ENCODE measurements around the gene HHLA2.
"Not testable (repeated sequence)": the region's sequence is repeated elsewhere in the genome, so short reads cannot be mapped to it uniquely, and the experiment has no call there.

Gene HHLA2

DNA sequence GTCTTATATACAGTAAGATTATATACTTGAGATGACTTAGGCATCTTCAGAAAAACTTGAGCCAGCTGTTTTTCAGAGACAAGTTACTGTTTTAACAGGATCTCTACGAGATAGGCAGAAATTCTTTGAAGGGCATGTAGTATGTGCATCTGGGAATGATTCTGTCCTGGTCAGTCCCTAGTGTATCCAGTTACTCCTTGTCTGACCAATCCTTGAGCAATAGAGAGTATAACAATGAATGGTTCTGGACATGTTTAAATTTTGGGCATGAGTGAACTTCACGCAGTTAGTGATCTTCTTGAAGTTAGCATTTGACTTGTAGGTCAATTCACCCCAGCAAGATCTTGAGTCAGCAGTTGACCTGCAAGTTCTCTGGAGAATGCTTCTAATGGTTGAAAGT, 24.7 kb upstream of the HHLA2 start:
- no peaks in the 10 kb centered on the region for H3K36me3 ChIP-seq (ENCODE audit: low read depth)
- H3K27ac ChIP-seq (ENCODE audit: poor library complexity, severe bottlenecking) = no peak overlapping the region
- ATAC-seq (ENCODE audit: low read depth) (no peak), DNase-seq (ENCODE audit: low spot score) (no peak)
- H3K4me3 ChIP-seq (ENCODE audit: severe bottlenecking) = no peak overlapping the region
- H3K9me3 ChIP-seq (ENCODE audit: severe bottlenecking) = no peaks in the 10 kb centered on the region
- no peak for TF ChIP-seq CTCF (IDR thresholded peaks at IDR 0.05; ENCODE audit: poor library complexity, severe bottlenecking)
- no peaks in the 10 kb centered on the region for H3K4me1 ChIP-seq (ENCODE audit: insufficient read depth, poor library complexity, severe bottlenecking)
- no peaks in the 10 kb centered on the region for H3K27me3 ChIP-seq (ENCODE audit: insufficient read depth, poor library complexity, severe bottlenecking)

DNA sequence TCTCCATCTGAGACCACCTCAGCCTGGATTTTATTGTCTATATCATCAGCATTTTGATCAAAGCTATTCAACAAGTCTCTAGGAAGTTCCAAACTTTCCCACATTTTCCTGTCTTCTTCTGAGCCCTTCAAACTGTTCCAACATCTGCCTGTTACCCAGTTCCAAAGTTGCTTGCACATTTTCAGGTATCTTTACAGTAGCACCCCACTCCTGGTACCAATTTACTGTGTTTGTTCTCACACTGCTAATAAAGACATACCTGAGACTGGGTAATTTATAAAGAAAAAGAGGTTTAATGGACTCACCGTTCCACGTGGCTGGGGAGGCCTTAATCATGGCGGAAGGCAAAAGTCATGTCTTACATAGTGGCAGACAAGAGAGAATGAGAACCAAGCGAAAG, 17.3 kb upstream of the HHLA2 start:
- DNase-seq (ENCODE audit: low spot score); H3K27me3 ChIP-seq (ENCODE audit: insufficient read depth, poor library complexity, severe bottlenecking); ATAC-seq (ENCODE audit: low read depth); H3K4me1 ChIP-seq (ENCODE audit: insufficient read depth, poor library complexity, severe bottlenecking); H3K27ac ChIP-seq (ENCODE audit: poor library complexity, severe bottlenecking); H3K36me3 ChIP-seq (ENCODE audit: low read depth); H3K9me3 ChIP-seq (ENCODE audit: severe bottlenecking); H3K4me3 ChIP-seq (ENCODE audit: severe bottlenecking): not testable (repeated sequence)

DNA sequence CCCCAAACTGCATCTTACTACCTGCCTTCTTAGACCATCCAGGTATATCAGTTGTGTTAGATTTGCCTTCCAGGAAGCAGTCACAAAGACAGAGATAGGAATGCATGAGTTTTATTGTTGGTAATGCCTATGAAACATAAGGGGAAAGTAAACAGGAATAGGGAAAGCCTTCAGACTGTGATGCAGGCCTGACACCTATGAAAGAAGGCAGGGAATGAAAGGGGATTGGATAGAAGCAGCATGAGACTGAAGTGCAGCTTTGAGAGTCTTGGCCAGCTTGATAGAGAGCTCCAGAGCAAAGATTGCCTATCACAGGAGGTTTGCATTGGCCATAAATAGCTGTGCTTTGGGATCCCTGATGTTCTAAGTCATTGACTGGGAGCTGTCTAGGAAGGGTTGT, 15.9 kb upstream of the HHLA2 start:
- Histone ChIP-seq H3K4me3 (ENCODE audit: severe bottlenecking) (no peak overlapping the region), H3K27ac (ENCODE audit: poor library complexity, severe bottlenecking) (no peak overlapping the region), H3K36me3 (ENCODE audit: low read depth) (no peaks in the 10 kb centered on the region), H3K4me1 (ENCODE audit: insufficient read depth, poor library complexity, severe bottlenecking) (no peaks in the 10 kb centered on the region), H3K27me3 (ENCODE audit: insufficient read depth, poor library complexity, severe bottlenecking) (no peaks in the 10 kb centered on the region), H3K9me3 (ENCODE audit: severe bottlenecking) (peaks cover 3% of the 10 kb centered on the region)
- no peak for ATAC-seq (ENCODE audit: low read depth)
- no peak for TF ChIP-seq CTCF (IDR thresholded peaks at IDR 0.05; ENCODE audit: poor library complexity, severe bottlenecking)
- no peak for DNase-seq (ENCODE audit: low spot score)

- H3K27me3 ChIP-seq (ENCODE audit: insufficient read depth, poor library complexity, severe bottlenecking) = no peaks in the 10 kb centered on the region
- H3K36me3 ChIP-seq (ENCODE audit: low read depth) = no peaks in the 10 kb centered on the region
- peaks cover 3% of the 10 kb centered on the region for H3K9me3 ChIP-seq (ENCODE audit: severe bottlenecking)
- H3K27ac ChIP-seq (ENCODE audit: poor library complexity, severe bottlenecking) = no peak overlapping the region
- no peak for TF ChIP-seq CTCF (IDR thresholded peaks at IDR 0.05; ENCODE audit: poor library complexity, severe bottlenecking)
- no peak overlapping the region for H3K4me3 ChIP-seq (ENCODE audit: severe bottlenecking)
- no peak for DNase-seq (ENCODE audit: low spot score)
- no peak for ATAC-seq (ENCODE audit: low read depth)
- H3K4me1 ChIP-seq (ENCODE audit: insufficient read depth, poor library complexity, severe bottlenecking) = no peaks in the 10 kb centered on the region
Observed at GRCh38 chr3:108281670-108282069, 14.7 kb upstream of the HHLA2 start.

GRCh38 chr3:108283006-108283405, 13.3 kb upstream of the HHLA2 start:
- ATAC-seq (ENCODE audit: low read depth) (no peak), DNase-seq (ENCODE audit: low spot score) (no peak)
- Histone ChIP-seq H3K36me3 (ENCODE audit: low read depth) (no peaks in the 10 kb centered on the region), H3K9me3 (ENCODE audit: severe bottlenecking) (peaks cover 3% of the 10 kb centered on the region), H3K27me3 (ENCODE audit: insufficient read depth, poor library complexity, severe bottlenecking) (no peaks in the 10 kb centered on the region), H3K4me3 (ENCODE audit: severe bottlenecking) (no peak overlapping the region), H3K4me1 (ENCODE audit: insufficient read depth, poor library complexity, severe bottlenecking) (no peaks in the 10 kb centered on the region), H3K27ac (ENCODE audit: poor library complexity, severe bottlenecking) (no peak overlapping the region)
- TF ChIP-seq CTCF (IDR thresholded peaks at IDR 0.05; ENCODE audit: poor library complexity, severe bottlenecking) = no peak
